Measurements from ENCODE around the gene TRIM36. TPM values are rescaled to one million over a fixed set of nuclear protein-coding genes. Genes with fewer than 3 reads are reported as not detected.

The TRIM36 gene
- total and polyA plus RNA-seq, 7 donors: 0.66 to 18.0 (median 3.2) TPM; not detected in 1

DNA sequence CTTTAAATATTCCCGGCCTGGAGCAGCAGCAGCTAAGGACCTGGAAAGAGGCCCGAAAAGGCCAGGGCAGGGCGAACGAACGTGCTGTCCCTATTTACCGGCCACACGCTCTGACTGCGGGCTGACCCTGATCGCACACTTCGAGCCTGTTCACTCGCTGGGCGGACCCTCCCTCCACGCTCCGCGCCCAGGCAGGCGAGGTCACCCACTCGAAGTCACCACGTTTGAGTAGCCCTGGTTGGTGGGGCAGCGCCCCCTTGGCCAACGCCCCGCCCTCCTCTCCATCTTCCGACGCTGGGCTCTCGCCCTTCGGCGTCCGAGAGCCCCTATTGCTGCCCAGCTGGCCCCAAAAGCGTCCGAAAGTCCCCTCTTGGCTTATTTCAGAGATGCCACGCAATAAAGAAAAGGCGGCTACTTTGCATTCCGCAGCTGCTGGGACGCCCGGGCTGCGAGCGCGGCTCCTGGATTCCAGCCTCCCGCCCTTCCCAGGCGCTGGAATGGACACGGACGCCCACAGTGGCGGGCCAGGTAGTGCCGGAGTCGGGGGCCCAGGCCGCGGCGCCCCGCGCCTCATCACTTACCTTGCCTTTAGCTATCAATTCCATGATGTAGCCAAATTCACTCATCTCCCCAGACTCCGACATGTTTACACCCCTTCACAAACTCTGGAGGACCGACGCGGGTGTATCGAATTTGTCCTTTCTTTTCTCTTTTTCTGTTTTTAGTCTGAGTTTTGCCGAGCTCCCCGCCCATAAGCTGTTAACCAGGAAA, 9.9 kb upstream of the TRIM36 start:
- Histone ChIP-seq H3K27me3 (peaks cover 34 to 70% (median 46%) of the 10 kb centered on the region in 3 donors), H3K9me3 (no peaks in the 10 kb centered on the region), H3K27ac (peak overlapping the region in 1 of 4 donors; percentile 68), H3K4me1 (peaks cover 0 to 18% (median 16%) of the 10 kb centered on the region in 4 donors), H3K36me3 (no peaks in the 10 kb centered on the region), H3K4me3 (peak overlapping the region; percentile 21 to 51 (median 41))
- no peak for TF ChIP-seq POLR2A (IDR thresholded peaks at IDR 0.05)
- no peak for TF ChIP-seq EP300 (IDR thresholded peaks at IDR 0.05)
- TF ChIP-seq, protein P1, sequence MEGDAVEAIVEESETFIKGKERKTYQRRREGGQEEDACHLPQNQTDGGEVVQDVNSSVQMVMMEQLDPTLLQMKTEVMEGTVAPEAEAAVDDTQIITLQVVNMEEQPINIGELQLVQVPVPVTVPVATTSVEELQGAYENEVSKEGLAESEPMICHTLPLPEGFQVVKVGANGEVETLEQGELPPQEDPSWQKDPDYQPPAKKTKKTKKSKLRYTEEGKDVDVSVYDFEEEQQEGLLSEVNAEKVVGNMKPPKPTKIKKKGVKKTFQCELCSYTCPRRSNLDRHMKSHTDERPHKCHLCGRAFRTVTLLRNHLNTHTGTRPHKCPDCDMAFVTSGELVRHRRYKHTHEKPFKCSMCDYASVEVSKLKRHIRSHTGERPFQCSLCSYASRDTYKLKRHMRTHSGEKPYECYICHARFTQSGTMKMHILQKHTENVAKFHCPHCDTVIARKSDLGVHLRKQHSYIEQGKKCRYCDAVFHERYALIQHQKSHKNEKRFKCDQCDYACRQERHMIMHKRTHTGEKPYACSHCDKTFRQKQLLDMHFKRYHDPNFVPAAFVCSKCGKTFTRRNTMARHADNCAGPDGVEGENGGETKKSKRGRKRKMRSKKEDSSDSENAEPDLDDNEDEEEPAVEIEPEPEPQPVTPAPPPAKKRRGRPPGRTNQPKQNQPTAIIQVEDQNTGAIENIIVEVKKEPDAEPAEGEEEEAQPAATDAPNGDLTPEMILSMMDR (IDR thresholded peaks at IDR 0.05): no peak
- TF ChIP-seq POLR2AphosphoS5 (IDR thresholded peaks at IDR 0.05): no peak
- no peak for DNase-seq
- WGBS, 2 donors: 1 to 3% methylated on average over 56 of the region's 56 CpGs
- intact Hi-C loops (cut with DNase I): loop anchor here (10.0 kb wide), 1 partner anchor 85 kb away; the partner anchor contains the start of gene PGGT1B

DNA sequence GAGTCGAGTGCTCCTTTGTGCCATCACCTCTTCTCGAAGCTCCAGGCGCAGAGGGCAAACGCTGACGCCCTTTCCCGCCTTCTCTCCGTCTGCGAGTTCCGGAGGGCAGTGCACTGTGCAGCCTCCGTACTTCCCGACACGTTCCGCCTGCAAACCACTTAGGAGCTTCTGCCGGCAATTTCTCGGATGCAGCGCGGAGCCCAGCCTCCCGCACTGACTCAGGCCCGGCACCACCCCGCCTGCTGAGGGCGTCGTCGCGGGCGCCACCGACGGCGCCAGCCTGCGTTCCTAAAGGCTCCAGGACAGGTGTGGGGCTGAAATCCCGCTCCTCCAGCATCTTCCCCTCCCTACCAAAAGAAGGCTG, 9.3 kb upstream of the TRIM36 start:
- Histone ChIP-seq H3K36me3 (no peaks in the 10 kb centered on the region), H3K9me3 (no peaks in the 10 kb centered on the region), H3K27ac (peak overlapping the region in 1 of 4 donors; percentile 68), H3K4me3 (peak overlapping the region in 2 of 4 donors; percentile 41), H3K4me1 (peaks cover 0 to 18% (median 16%) of the 10 kb centered on the region in 4 donors), H3K27me3 (peaks cover 34 to 64% (median 42%) of the 10 kb centered on the region in 3 donors)
- no peak for DNase-seq
- TF ChIP-seq POLR2AphosphoS5 (IDR thresholded peaks at IDR 0.05) (no peak), EP300 (IDR thresholded peaks at IDR 0.05) (no peak), POLR2A (IDR thresholded peaks at IDR 0.05) (no peak)
- TF ChIP-seq, protein P1 (IDR thresholded peaks at IDR 0.05): no peak
- WGBS, 2 donors: 7 to 23% methylated on average over 30 of the region's 30 CpGs
- intact Hi-C loops (cut with DNase I): loop anchor here (10.0 kb wide), 1 partner anchor 86 kb away; the partner anchor contains the start of gene PGGT1B

DNA sequence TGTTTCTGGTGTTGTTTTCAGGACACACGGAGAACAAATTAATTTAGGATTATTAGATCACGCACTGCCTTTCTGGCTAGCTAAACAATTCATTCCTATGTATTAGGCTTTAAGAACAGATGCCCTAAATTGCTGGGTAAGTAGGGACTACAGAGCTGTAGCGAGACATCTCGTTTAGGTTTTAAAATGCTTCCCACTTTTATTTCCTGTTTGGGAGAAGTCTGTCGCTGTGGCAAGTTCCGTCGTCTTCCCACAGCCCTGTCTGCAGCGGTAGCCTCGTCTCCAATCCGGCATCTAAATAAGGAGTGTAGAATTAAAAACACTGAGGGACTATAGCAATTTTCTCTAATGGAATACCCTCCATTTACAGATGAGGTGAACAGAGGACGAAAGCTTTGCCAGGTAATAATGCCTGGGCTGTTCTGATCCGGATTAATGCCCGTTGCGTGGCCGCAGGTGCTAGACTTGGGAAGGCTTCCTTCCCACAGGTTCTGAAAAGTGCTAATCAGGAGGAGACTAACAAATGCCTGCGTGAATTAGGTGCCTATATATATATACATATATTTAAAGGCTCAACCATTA, 1.3 kb upstream of the TRIM36 start:
- Histone ChIP-seq H3K9me3 (no peaks in the 10 kb centered on the region), H3K27ac (no peak overlapping the region), H3K4me3 (peak overlapping the region; percentile 57 to 76 (median 70)), H3K27me3 (peaks cover 13 to 65% (median 22%) of the 10 kb centered on the region in 3 donors), H3K36me3 (no peaks in the 10 kb centered on the region), H3K4me1 (peaks cover 0 to 27% (median 21%) of the 10 kb centered on the region in 4 donors)
- WGBS, 2 donors: 3 to 13% methylated on average over 16 of the region's 16 CpGs
- no peak for TF ChIP-seq POLR2AphosphoS5 (IDR thresholded peaks at IDR 0.05)
- TF ChIP-seq, protein P1 (IDR thresholded peaks at IDR 0.05): no peak
- TF ChIP-seq EP300 (IDR thresholded peaks at IDR 0.05): no peak
- TF ChIP-seq POLR2A (IDR thresholded peaks at IDR 0.05): no peak
- intact Hi-C loops (cut with DNase I): loop anchor here (10.0 kb wide), 1 partner anchor 94 kb away; the partner anchor contains the start of gene PGGT1B
- no peak for DNase-seq

DNA sequence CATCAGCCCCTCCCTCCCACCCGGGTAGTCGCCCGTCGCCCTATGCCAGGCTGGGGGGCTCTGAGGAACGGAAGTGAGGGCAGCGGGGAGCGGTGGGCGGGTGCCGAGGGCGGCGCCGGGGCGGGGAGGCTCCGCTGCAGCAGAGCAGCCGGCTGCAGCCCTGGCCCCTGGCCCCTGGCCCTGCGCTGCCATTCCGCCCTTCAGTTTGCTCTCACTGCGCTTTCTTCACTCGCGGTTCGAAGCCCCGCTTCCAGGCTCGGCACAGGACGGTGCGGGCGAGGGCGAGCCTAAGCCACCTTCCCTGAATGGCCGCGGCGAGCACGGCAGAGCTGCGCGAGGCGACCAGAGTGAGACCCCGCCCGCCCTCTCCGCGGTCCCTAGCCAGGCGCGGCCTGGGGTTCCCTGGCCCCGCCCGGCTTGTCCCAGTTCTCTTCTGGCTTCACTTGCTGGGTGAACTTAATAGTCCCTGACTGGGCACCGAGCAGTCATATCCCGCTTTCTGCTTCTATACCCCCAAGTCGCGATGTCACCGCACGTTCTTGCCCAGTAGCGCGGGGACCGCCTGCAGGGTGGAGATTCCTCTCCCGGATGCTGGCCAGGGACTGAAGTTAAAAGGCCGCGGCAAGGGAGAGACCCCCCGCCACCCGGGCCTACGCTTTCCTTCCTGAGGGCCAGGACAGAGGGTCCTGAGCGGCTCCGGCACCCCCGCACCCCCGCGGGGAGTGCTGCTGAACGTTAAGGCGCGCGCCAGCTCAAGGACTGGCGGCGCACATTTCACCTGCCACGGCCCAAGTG, 623 bp upstream of the TRIM36 start:
- H3K4me1 ChIP-seq: peaks cover 0 to 27% (median 21%) of the 10 kb centered on the region in 4 donors
- no peak for DNase-seq
- WGBS, 2 donors: 0 to 1% methylated on average over 69 of the region's 69 CpGs
- peak overlapping the region in 2 of 4 donors; percentile 12 to 63 for H3K27ac ChIP-seq
- intact Hi-C loops (cut with DNase I): loop anchor here (10.0 kb wide), 1 partner anchor 94 kb away; the partner anchor contains the start of gene PGGT1B
- peaks cover 13 to 72% (median 28%) of the 10 kb centered on the region in 3 donors for H3K27me3 ChIP-seq
- TF ChIP-seq POLR2AphosphoS5 (IDR thresholded peaks at IDR 0.05) (no peak), POLR2A (IDR thresholded peaks at IDR 0.05) (no peak), EP300 (IDR thresholded peaks at IDR 0.05) (no peak)
- TF ChIP-seq, protein P1 (IDR thresholded peaks at IDR 0.05): no peak
- H3K4me3 ChIP-seq: peak overlapping the region; percentile 57 to 76 (median 70)
- no peaks in the 10 kb centered on the region for H3K9me3 ChIP-seq
- no peaks in the 10 kb centered on the region for H3K36me3 ChIP-seq

Data from sigmoid colon (tissue), 7 donors.